OCI-LY3 (cell line): ENCODE measurements around the gene DBNDD1.

Source experiments
- H2AFZ ChIP-seq: fragments of 200-600, 300-600 bp; shearing (Covaris generic); 2 replicates; pipeline ENCODE4 v1.6.0; 2014; ENCODE audit warnings: antibody characterized with exemption, low read depth, low read length
- H3K27ac ChIP-seq: fragments of 200-600, 300-600 bp; sonication (generic); 2 replicates; pipeline ENCODE4 v1.5.1; 2014; ENCODE audit warnings: mild to moderate bottlenecking, low read length, moderate library complexity, mixed read lengths
- H3K27me3 ChIP-seq: fragments of 200-600, 300-600 bp; sonication (generic); 2 replicates; pipeline ENCODE4 v1.6.1; 2014; ENCODE audit warnings: low read depth, low read length, mixed read lengths
- H3K36me3 ChIP-seq: fragments of 200-600, 300-600 bp; sonication (generic); replicated peaks from 2 replicates; pipeline ENCODE3; 2014; ENCODE audit warnings: low read depth, low read length, mixed read lengths
- H3K4me1 ChIP-seq: fragments of 300-600, 200-600 bp; sonication (generic); 2 replicates; pipeline ENCODE4 v1.6.1; 2014; ENCODE audit warnings: low read length, mixed read lengths
- H3K4me2 ChIP-seq: fragments of 200-600, 300-600 bp; sonication (generic); 2 replicates; pipeline ENCODE4 v1.6.1; 2014; ENCODE audit warnings: low read length, mixed read lengths
- H3K4me3 ChIP-seq: fragments of 300-600, 200-600 bp; sonication (generic); 2 replicates; pipeline ENCODE4 v1.5.1; 2014; ENCODE audit warnings: antibody characterized with exemption, mild to moderate bottlenecking, low read length, moderate library complexity
- H3K79me2 ChIP-seq: fragments of 300-600, 200-600 bp; shearing (Covaris generic); 2 replicates; pipeline ENCODE4 v1.6.1; 2014; ENCODE audit warnings: mild to moderate bottlenecking, low read length, mixed read lengths
- H3K9ac ChIP-seq: fragments of 300-600, 200-600 bp; shearing (Covaris generic); 2 replicates; pipeline ENCODE4 v1.6.0; 2014; ENCODE audit warnings: mild to moderate bottlenecking, low read length, moderate library complexity
- H3K9me3 ChIP-seq: fragments of 200-600, 300-600 bp; shearing (Covaris generic); 2 replicates; pipeline ENCODE4 v1.6.1; 2014; ENCODE audit warnings: low read length, mixed read lengths; ENCODE audit not compliant: insufficient read depth
- H4K20me1 ChIP-seq: fragments of 200-600, 300-600 bp; sonication (generic); 2 replicates; pipeline ENCODE4 v1.6.1; 2016; ENCODE audit warnings: low read length, mixed read lengths; ENCODE audit not compliant: insufficient read depth
- CTCF ChIP-seq: fragments of 200-600, 300-600 bp; sonication (generic); IDR thresholded peaks from 2 replicates; pipeline ENCODE4 v1.5.1; 2014; ENCODE audit warnings: antibody characterized with exemption, low read length, low read depth
- EZH2phosphoT487 ChIP-seq: fragments of 200-600 bp; shearing (Covaris generic); IDR thresholded peaks from 2 replicates; pipeline ENCODE4 v1.6.1; 2018; ENCODE audit warnings: antibody characterized with exemption, mixed run types, low read depth

The DBNDD1 gene

GRCh38 chr16:90055371-90055770, 36.1 kb upstream of the DBNDD1 start:
- no peaks in the 10 kb centered on the region for H4K20me1 ChIP-seq
- H3K4me3 ChIP-seq: no peak overlapping the region
- no peaks in the 10 kb centered on the region for H3K36me3 ChIP-seq
- H3K9me3 ChIP-seq: peaks cover 11% of the 10 kb centered on the region; the same call in 1 of the 2 replicates
- no peaks in the 10 kb centered on the region for H3K4me1 ChIP-seq
- no peak overlapping the region for H3K9ac ChIP-seq
- H3K27ac ChIP-seq: no peak overlapping the region
- H3K4me2 ChIP-seq: no peak overlapping the region
- H3K79me2 ChIP-seq: no peaks in the 10 kb centered on the region
- no peak overlapping the region for H2AFZ ChIP-seq
- TF ChIP-seq EZH2phosphoT487 (no peak), CTCF (no peak)
- H3K27me3 ChIP-seq: no peaks in the 10 kb centered on the region

GRCh38 chr16:90054554-90054953, 35.3 kb upstream of the DBNDD1 start:
- no peaks in the 10 kb centered on the region for H3K79me2 ChIP-seq
- no peaks in the 10 kb centered on the region for H3K27me3 ChIP-seq
- no peaks in the 10 kb centered on the region for H4K20me1 ChIP-seq
- H2AFZ ChIP-seq: no peak overlapping the region
- no peaks in the 10 kb centered on the region for H3K4me1 ChIP-seq
- H3K36me3 ChIP-seq: no peaks in the 10 kb centered on the region
- no peak overlapping the region for H3K4me2 ChIP-seq
- H3K27ac ChIP-seq: no peak overlapping the region
- no peak overlapping the region for H3K4me3 ChIP-seq
- H3K9me3 ChIP-seq: peaks cover 11% of the 10 kb centered on the region; the same call in 1 of the 2 replicates
- TF ChIP-seq EZH2phosphoT487: no peak
- TF ChIP-seq CTCF: no peak
- H3K9ac ChIP-seq: no peak overlapping the region

- Histone ChIP-seq H3K36me3 (no peaks in the 10 kb centered on the region), H3K4me1 (no peaks in the 10 kb centered on the region), H3K27me3 (no peaks in the 10 kb centered on the region), H3K4me2 (no peak overlapping the region), H3K9ac (no peak overlapping the region), H3K27ac (no peak overlapping the region), H4K20me1 (no peaks in the 10 kb centered on the region), H3K79me2 (no peaks in the 10 kb centered on the region), H3K9me3 (peaks cover 11% of the 10 kb centered on the region; the same call in 1 of the 2 replicates), H3K4me3 (no peak overlapping the region), H2AFZ (no peak overlapping the region)
- no peak for TF ChIP-seq CTCF
- no peak for TF ChIP-seq EZH2phosphoT487
Observed at GRCh38 chr16:90053902-90054500, 34.7 kb upstream of the DBNDD1 start.

GRCh38 chr16:90050969-90051368, 31.7 kb upstream of the DBNDD1 start:
- Histone ChIP-seq H3K27me3 (no peaks in the 10 kb centered on the region), H4K20me1 (no peaks in the 10 kb centered on the region), H3K9me3 (peaks cover 11% of the 10 kb centered on the region; the same call in 1 of the 2 replicates), H3K4me3 (no peak overlapping the region), H2AFZ (no peak overlapping the region), H3K79me2 (no peaks in the 10 kb centered on the region), H3K4me1 (no peaks in the 10 kb centered on the region), H3K9ac (no peak overlapping the region), H3K4me2 (no peak overlapping the region), H3K36me3 (no peaks in the 10 kb centered on the region), H3K27ac (no peak overlapping the region)
- no peak for TF ChIP-seq EZH2phosphoT487
- no peak for TF ChIP-seq CTCF
